B cell (primary cell): ENCODE data around the gene CNPY3. TPM values are rescaled to one million over a fixed set of nuclear protein-coding genes. Genes with fewer than 3 reads are reported as not detected.

ENCODE experiments used
- ATAC-seq: fragments of 200-7000 bp; cut with Tn5 transposase; one replicate; pipeline ENCODE4 v1.10.0; 2021; ENCODE audit warnings: low read depth, mild to moderate bottlenecking, moderate number of reproducible peaks, moderate library complexity
- CTCF ChIA-PET: fragments of 350-600 bp; sonication (Branson Sonifier 250); formaldehyde crosslinking; loops from one replicate; lab custom pipeline; 2021; ENCODE audit warnings: antibody characterized with exemption, inconsistent platforms; lab: Charles Lee
- POLR2A ChIA-PET: fragments of 350-600 bp; sonication (Branson Sonifier 250); formaldehyde crosslinking; loops from one replicate; lab custom pipeline; 2021; ENCODE audit warnings: antibody characterized with exemption; lab: Charles Lee
- DNase-seq: peaks from one replicate; pipeline ENCODE4 v3.0.0; 2013
- H2AFZ ChIP-seq: 2 replicates; pipeline ENCODE4 v1.6.1; 2012; ENCODE audit warnings: mild to moderate bottlenecking, low read depth, low read length; ENCODE audit not compliant: insufficient read depth, poor library complexity, severe bottlenecking
- H3K27ac ChIP-seq, 2 donors: 1 replicate in 1 of 2; 2 replicates in 1 of 2; pipeline ENCODE4 v1.5.1; 2012 to 2013; ENCODE audit warnings: low read length in 2 of 2, mild to moderate bottlenecking in 2 of 2, moderate library complexity in 1 of 2
- H3K27me3 ChIP-seq, 4 experiments: fragments of 200-600 bp in 1 of 4; sonication (generic) in 1 of 4; replicated peaks in 1 of 4; 1 replicate in 2 of 4; 2 replicates in 2 of 4; pipeline versions ENCODE4 v1.6.1 to v1.7.0; 2013 to 2016; ENCODE audit warnings: low read length in 3 of 4, mild to moderate bottlenecking in 2 of 4, mixed read lengths in 1 of 4, moderate library complexity in 1 of 4; ENCODE audit not compliant: insufficient read depth in 4 of 4, control insufficient read depth in 3 of 4; ENCODE audit errors: control extremely low read depth in 1 of 4
- H3K36me3 ChIP-seq, 2 experiments: replicated peaks in 1 of 2; 1 replicate in 1 of 2; 2 replicates in 1 of 2; pipeline versions ENCODE4 v1.6.1 to v1.7.1; 2013; ENCODE audit warnings: low read length in 1 of 2; ENCODE audit not compliant: insufficient read depth in 2 of 2, control insufficient read depth in 1 of 2; ENCODE audit errors: control extremely low read depth in 1 of 2, extremely low read depth in 1 of 2
- H3K4me1 ChIP-seq, 2 donors: fragments of 200-600 bp in 1 of 2; sonication (generic) in 1 of 2; 1 replicate in 1 of 2; 2 replicates in 1 of 2; pipeline versions ENCODE4 v1.5.1 to v1.6.1; 2013 to 2017; ENCODE audit warnings: low read length in 2 of 2; ENCODE audit not compliant: control insufficient read depth in 2 of 2, insufficient read depth in 2 of 2
- H3K4me2 ChIP-seq: replicated peaks from 2 replicates; pipeline ENCODE3; 2012; ENCODE audit warnings: mild to moderate bottlenecking, low read depth, low read length; ENCODE audit not compliant: poor library complexity, severe bottlenecking
- H3K4me3 ChIP-seq, 5 experiments: fragments of 200-600 bp in 1 of 5; sonication (generic) in 1 of 5; 1 replicate in 3 of 5; 2 replicates in 2 of 5; pipeline versions ENCODE4 v1.5.1 to v1.7.0; 2011 to 2016; ENCODE audit warnings: low read length in 4 of 5, mild to moderate bottlenecking in 4 of 5, low read depth in 2 of 5, control low read depth in 1 of 5, moderate library complexity in 1 of 5; ENCODE audit not compliant: insufficient read depth in 1 of 5; ENCODE audit errors: control extremely low read depth in 1 of 5, extremely low read depth in 1 of 5
- H3K79me2 ChIP-seq: fragments of 200-600 bp; sonication (generic); one replicate; pipeline ENCODE4 v1.6.0; 2016; ENCODE audit warnings: low read length; ENCODE audit not compliant: control insufficient read depth, insufficient read depth
- H3K9ac ChIP-seq: fragments of 200-600 bp; sonication (generic); 2 replicates; pipeline ENCODE4 v1.6.1; 2017; ENCODE audit warnings: mild to moderate bottlenecking, low read length, moderate library complexity
- H3K9me3 ChIP-seq, 3 donors: one replicate each; pipeline versions ENCODE4 v1.6.1 to v1.7.1; 2013; ENCODE audit warnings: low read length in 2 of 3; ENCODE audit not compliant: control insufficient read depth in 2 of 3, insufficient read depth in 1 of 3; ENCODE audit errors: control extremely low read depth in 1 of 3
- H4K20me1 ChIP-seq: 2 replicates; pipeline ENCODE4 v1.6.0; 2012; ENCODE audit warnings: mild to moderate bottlenecking, low read length; ENCODE audit not compliant: insufficient read depth, control insufficient read depth, poor library complexity, severe bottlenecking
- H3K27ac Mint-ChIP-seq: one replicate; pipeline ENCODE4 v1.8.0; 2021; ENCODE audit warnings: mixed read lengths
- H3K27me3 Mint-ChIP-seq: one replicate; pipeline ENCODE4 v1.8.0; 2021; ENCODE audit warnings: mixed read lengths
- H3K4me1 Mint-ChIP-seq: one replicate; pipeline ENCODE4 v1.8.0; 2021; ENCODE audit warnings: mixed read lengths
- H3K4me3 Mint-ChIP-seq: one replicate; pipeline ENCODE4 v1.8.0; 2021; ENCODE audit warnings: mixed read lengths
- H3K9me3 Mint-ChIP-seq: one replicate; pipeline ENCODE4 v1.8.0; 2022; ENCODE audit warnings: mixed read lengths; ENCODE audit not compliant: insufficient read depth
- CTCF ChIP-seq: fragments of 200-600 bp; IDR thresholded peaks from one replicate; pipeline ENCODE4 v1.8.0; 2022; ENCODE audit warnings: antibody characterized with exemption, mild to moderate bottlenecking
- EZH2 ChIP-seq: IDR thresholded peaks from 2 replicates; pipeline ENCODE4 v1.6.1; 2012; ENCODE audit warnings: borderline replicate concordance, low read depth, mild to moderate bottlenecking, moderate library complexity, low read length; ENCODE audit not compliant: insufficient read depth, poor library complexity, severe bottlenecking
- WGBS: methylation state at CpG from one replicate; pipeline ENCODE4 v1.1.5; 2013; ENCODE audit warnings: missing lambda C conversion rate; ENCODE audit not compliant: insufficient coverage; 5-methylcytosine and 5-hydroxymethylcytosine counted together
- intact Hi-C: fragments of 100-400 bp; cut with micrococcal nuclease; formaldehyde crosslinking; loops from one replicate; pipeline ENCODE4 v1.10.0; 2022
- polyA plus RNA-seq: library from polyadenylated mRNA; depleted of rRNA; stranded (reverse); fragments of >200 nt; gene quantifications from 2 replicates; pipeline ENCODE4 v1.2.3, GENCODE V29; 2012
- total RNA-seq, 2 donors: library from RNA; stranded (reverse); fragments of 120-200 nt in 1 of 2; gene quantifications; 1 replicate in 1 of 2; 2 replicates in 1 of 2; pipeline versions ENCODE4 v1.2.3 to v1.2.4, GENCODE V29; 2013 to 2022

Gene CNPY3
- total and polyA plus RNA-seq, 2 donors (not counting 1 experiment from before 2014, with no cell fraction given) = 123 to 163 TPM

GRCh38 chr6:42935322-42935721, 6.0 kb downstream of the CNPY3 start:
- H3K4me3 Mint-ChIP-seq = no peak overlapping the region
- peaks cover 43 to 52% of the 10 kb centered on the region in 2 donors for H3K4me1 ChIP-seq
- H3K79me2 ChIP-seq = peaks cover 84% of the 10 kb centered on the region
- ATAC-seq = no peak
- no peaks in the 10 kb centered on the region for H3K9me3 Mint-ChIP-seq
- ChIA-PET CTCF (no interaction called here), POLR2A (interaction anchor here (0.6 kb wide), 2 partner anchors 18 to 43 kb away, joined by 4 to 5 read pairs; no protein-coding TSS in a partner anchor)
- H2AFZ ChIP-seq = no peak overlapping the region
- H3K36me3 ChIP-seq = peaks cover 1 to 80% of the 10 kb centered on the region in 2 experiments
- peak overlapping the region; percentile 50 for H3K27ac Mint-ChIP-seq
- no peak for DNase-seq
- no peak overlapping the region for H3K9ac ChIP-seq
- no peaks in the 10 kb centered on the region for H3K27me3 Mint-ChIP-seq
- peak overlapping the region in 1 of 2 donors; percentile 53 for H3K27ac ChIP-seq
- H3K4me2 ChIP-seq = no peak overlapping the region
- H3K9me3 ChIP-seq = no peaks in the 10 kb centered on the region
- TF ChIP-seq EZH2 = no peak
- TF ChIP-seq CTCF = no peak
- peaks cover 88% of the 10 kb centered on the region for H4K20me1 ChIP-seq
- no peaks in the 10 kb centered on the region for H3K27me3 ChIP-seq
- intact Hi-C loops = no loop called here
- no peak overlapping the region for H3K4me3 ChIP-seq
- peaks cover 62% of the 10 kb centered on the region for H3K4me1 Mint-ChIP-seq
- 63% methylated on average over 7 of the region's 7 CpGs for WGBS

- H3K27me3 Mint-ChIP-seq = no peaks in the 10 kb centered on the region
- Histone ChIP-seq H3K4me1 (peaks cover 33 to 42% of the 10 kb centered on the region in 2 donors), H3K4me2 (no peak overlapping the region), H3K9ac (no peak overlapping the region), H3K4me3 (no peak overlapping the region), H3K9me3 (no peaks in the 10 kb centered on the region), H3K27me3 (no peaks in the 10 kb centered on the region), H4K20me1 (peaks cover 89% of the 10 kb centered on the region), H3K27ac (peak overlapping the region in 1 of 2 donors; percentile 26), H2AFZ (no peak overlapping the region), H3K36me3 (peaks cover 1 to 87% of the 10 kb centered on the region in 2 experiments), H3K79me2 (peaks cover 79% of the 10 kb centered on the region)
- no peaks in the 10 kb centered on the region for H3K9me3 Mint-ChIP-seq
- no peak for TF ChIP-seq CTCF
- TF ChIP-seq EZH2 = no peak
- DNase-seq = no peak
- intact Hi-C loops = no loop called here
- peaks cover 52% of the 10 kb centered on the region for H3K4me1 Mint-ChIP-seq
- H3K4me3 Mint-ChIP-seq = no peak overlapping the region
- H3K27ac Mint-ChIP-seq = no peak overlapping the region
- CTCF ChIA-PET = no interaction called here
- POLR2A ChIA-PET = no interaction called here
- no peak for ATAC-seq
- WGBS = 92% methylated on average over 7 of the region's 11 CpGs
Measured at GRCh38 chr6:42936398-42936797, 7.1 kb downstream of the CNPY3 start.
